K562 (cell line): Measurements from ENCODE around the gene CCDC192.
"Not testable (repeated sequence)": the region's sequence is repeated elsewhere in the genome, so short reads cannot be mapped to it uniquely, and the experiment has no call there.

Experiments used
- ARID4B ChIP-seq: sonication (generic); formaldehyde crosslinking; IDR thresholded peaks from 2 replicates; pipeline ENCODE4 v1.8.0; 2022; ENCODE audit warnings: mild to moderate bottlenecking, missing genetic modification reagents
- CTCF ChIP-seq, 3 experiments: IDR thresholded peaks in 2 of 3; conservative IDR thresholded peaks in 1 of 3; 2 replicates each; pipeline ENCODE4 v1.5.1; 2011 to 2012; ENCODE audit warnings: low read length in 3 of 3, mild to moderate bottlenecking in 3 of 3, control low read depth in 2 of 3, improper control_type of control experiment in 1 of 3, inconsistent platforms in 1 of 3, low read depth in 1 of 3, mixed read lengths in 1 of 3, moderate library complexity in 1 of 3; ENCODE audit not compliant: insufficient read depth in 2 of 3
- ETV6 ChIP-seq, 3 experiments: fragments of 150-350 bp in 1 of 3; sonication (generic) in 1 of 3; formaldehyde crosslinking in 1 of 3; IDR thresholded peaks; 2 replicates each; pipeline versions ENCODE4 v1.6.1 to v1.8.0; 2014 to 2022; ENCODE audit warnings: borderline replicate concordance in 2 of 3, low read depth in 2 of 3, antibody characterized with exemption in 1 of 3, low read length in 1 of 3, mild to moderate bottlenecking in 1 of 3, missing genetic modification reagents in 1 of 3
- HDAC2 ChIP-seq: fragments of 450-650 bp; IDR thresholded peaks from 2 replicates; pipeline ENCODE4 v1.6.1; 2016; ENCODE audit warnings: mild to moderate bottlenecking
- HNRNPL ChIP-seq: fragments of 200-400 bp; formaldehyde crosslinking; IDR thresholded peaks from 2 replicates; pipeline ENCODE4 v1.6.1; 2017; ENCODE audit warnings: low read depth, mild to moderate bottlenecking, low read length
- MEF2D ChIP-seq: conservative IDR thresholded peaks from 2 replicates; pipeline ENCODE4 v1.6.1; 2016; ENCODE audit warnings: low read depth, missing genetic modification characterization, missing compliant biosample characterization
- PML ChIP-seq: IDR thresholded peaks from 2 replicates; pipeline ENCODE4 v1.6.1; 2012; ENCODE audit warnings: low read length, inconsistent platforms
- PTBP1 ChIP-seq: fragments of 200-400 bp; formaldehyde crosslinking; IDR thresholded peaks from 2 replicates; pipeline ENCODE4 v1.6.1; 2017; ENCODE audit warnings: low read depth, low read length
- TAF9B ChIP-seq: fragments of 450-650 bp; IDR thresholded peaks from 2 replicates; pipeline ENCODE4 v1.6.1; 2018; ENCODE audit warnings: mild to moderate bottlenecking; ENCODE audit not compliant: partially characterized antibody
- USF2 ChIP-seq: sonication (generic); formaldehyde crosslinking; IDR thresholded peaks from 2 replicates; pipeline ENCODE4 v1.5.0; 2020; ENCODE audit warnings: missing genetic modification reagents

GRCh38 chr5:127676951-127677350 lies 26.2 kb upstream of the CCDC192 start:
- TF ChIP-seq TAF9B; PTBP1; PML; HDAC2; USF2 (CRISPR knock-in tag); HNRNPL; MEF2D (tag); CTCF (IDR thresholded peaks at IDR 0.05 in 2 of 3, conservative IDR thresholded peaks at IDR 0.05 in 1 of 3; ENCODE audit: insufficient read depth in 2 of 3, low read depth in 1 of 3, low read length in 3 of 3); ARID4B (CRISPR knock-in tag); ETV6 (IDR thresholded peaks at IDR 0.05; ENCODE audit: borderline replicate concordance in 1 of 2, low read depth in 2 of 2, low read length in 1 of 2); ETV6 (CRISPR knock-in tag; IDR thresholded peaks at IDR 0.05; ENCODE audit: borderline replicate concordance): not testable (repeated sequence)
